ENCODE results near the gene FAM120A.

The FAM120A gene

DNA sequence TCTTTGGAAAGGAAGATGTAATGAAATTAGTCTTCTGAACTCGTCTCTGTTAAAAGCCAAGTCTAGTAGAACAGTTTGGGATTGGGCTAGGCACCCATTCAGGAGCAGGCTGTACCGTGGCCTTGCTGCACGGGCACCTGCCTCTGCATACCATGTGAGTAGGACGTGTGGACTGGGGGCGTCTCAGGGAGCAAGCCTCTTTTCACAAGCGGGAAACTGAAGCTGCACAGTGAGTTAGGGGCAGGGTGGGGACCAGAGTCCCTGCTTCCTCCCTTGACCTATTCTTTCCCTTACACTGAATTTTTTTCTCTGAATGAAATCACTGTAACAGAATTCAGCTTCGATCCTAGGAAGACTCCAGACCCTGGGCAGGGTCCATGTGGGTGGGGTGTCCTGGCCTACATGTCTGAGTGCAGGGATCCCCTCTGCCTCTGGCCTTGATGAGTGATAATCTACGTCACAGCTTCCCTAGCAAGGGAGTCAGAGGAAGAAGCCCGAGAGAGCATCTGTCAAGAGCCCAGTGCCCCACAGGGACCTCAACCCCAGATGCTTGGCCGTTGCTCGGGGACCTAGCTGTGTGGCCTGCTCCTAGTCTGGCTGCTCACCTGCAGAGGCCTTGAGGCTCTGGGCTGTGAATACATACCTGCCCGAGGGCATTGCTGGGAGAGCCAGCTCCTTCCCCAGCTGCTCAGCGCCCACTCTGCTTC lies 140.0 kb downstream of the FAM120A start:
- in situ Hi-C loops (cut with MboI; ENCODE audit: low sequenced_read_pairs), result no loop called here

GRCh38 chr9:93592008-93592642 lies 140.6 kb downstream of the FAM120A start:
- in situ Hi-C loops (cut with MboI; ENCODE audit: low sequenced_read_pairs), result no loop called here

- in situ Hi-C loops (cut with MboI; ENCODE audit: low sequenced_read_pairs), result no loop called here
Measured at GRCh38 chr9:93592643-93593021, 141.1 kb downstream of the FAM120A start.

DNA sequence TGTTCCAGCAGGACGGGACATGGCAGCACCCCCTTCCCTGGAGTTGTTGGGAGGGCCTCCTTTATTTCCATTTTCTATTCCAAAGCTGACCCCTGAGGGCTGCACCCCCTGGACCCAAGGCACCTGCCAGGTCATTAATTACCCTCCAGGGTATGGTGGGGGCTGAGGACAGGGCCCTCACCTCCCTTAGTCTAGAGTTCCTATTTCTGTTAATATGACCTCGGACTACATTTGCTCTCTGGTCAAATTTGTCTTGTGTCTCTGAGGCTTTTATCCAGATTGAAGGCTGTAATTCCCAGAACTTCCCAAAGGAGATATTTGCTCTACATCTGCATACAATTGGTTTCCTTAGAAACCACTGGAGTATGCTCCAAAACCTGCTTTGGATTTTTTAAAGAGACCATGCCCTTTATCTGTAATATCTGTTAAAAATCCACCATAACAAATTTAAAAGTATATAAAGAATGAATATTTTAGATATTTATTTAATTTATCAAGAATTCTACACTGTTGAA lies 141.7 kb downstream of the FAM120A start:
- in situ Hi-C loops (cut with MboI; ENCODE audit: low sequenced_read_pairs), result no loop called here

- in situ Hi-C loops (cut with MboI; ENCODE audit: low sequenced_read_pairs), result no loop called here
Measured at GRCh38 chr9:93594041-93594756, 142.7 kb downstream of the FAM120A start.

GRCh38 chr9:93595461-93595860 lies 144.0 kb downstream of the FAM120A start:
- in situ Hi-C loops (cut with MboI; ENCODE audit: low sequenced_read_pairs), result no loop called here

- in situ Hi-C loops (cut with MboI; ENCODE audit: low sequenced_read_pairs), result no loop called here
Measured at GRCh38 chr9:93595861-93596365, 144.4 kb downstream of the FAM120A start.

GRCh38 chr9:93596399-93596798 lies 144.9 kb downstream of the FAM120A start:
- in situ Hi-C loops (cut with MboI; ENCODE audit: low sequenced_read_pairs), result no loop called here

GRCh38 chr9:93597142-93597706 lies 145.7 kb downstream of the FAM120A start:
- in situ Hi-C loops (cut with MboI; ENCODE audit: low sequenced_read_pairs), result no loop called here

- in situ Hi-C loops (cut with MboI; ENCODE audit: low sequenced_read_pairs), result no loop called here
Measured at GRCh38 chr9:93597871-93598646, 146.6 kb downstream of the FAM120A start.

- in situ Hi-C loops (cut with MboI; ENCODE audit: low sequenced_read_pairs), result no loop called here
Measured at GRCh38 chr9:93598647-93599241, 147.3 kb downstream of the FAM120A start.

DNA sequence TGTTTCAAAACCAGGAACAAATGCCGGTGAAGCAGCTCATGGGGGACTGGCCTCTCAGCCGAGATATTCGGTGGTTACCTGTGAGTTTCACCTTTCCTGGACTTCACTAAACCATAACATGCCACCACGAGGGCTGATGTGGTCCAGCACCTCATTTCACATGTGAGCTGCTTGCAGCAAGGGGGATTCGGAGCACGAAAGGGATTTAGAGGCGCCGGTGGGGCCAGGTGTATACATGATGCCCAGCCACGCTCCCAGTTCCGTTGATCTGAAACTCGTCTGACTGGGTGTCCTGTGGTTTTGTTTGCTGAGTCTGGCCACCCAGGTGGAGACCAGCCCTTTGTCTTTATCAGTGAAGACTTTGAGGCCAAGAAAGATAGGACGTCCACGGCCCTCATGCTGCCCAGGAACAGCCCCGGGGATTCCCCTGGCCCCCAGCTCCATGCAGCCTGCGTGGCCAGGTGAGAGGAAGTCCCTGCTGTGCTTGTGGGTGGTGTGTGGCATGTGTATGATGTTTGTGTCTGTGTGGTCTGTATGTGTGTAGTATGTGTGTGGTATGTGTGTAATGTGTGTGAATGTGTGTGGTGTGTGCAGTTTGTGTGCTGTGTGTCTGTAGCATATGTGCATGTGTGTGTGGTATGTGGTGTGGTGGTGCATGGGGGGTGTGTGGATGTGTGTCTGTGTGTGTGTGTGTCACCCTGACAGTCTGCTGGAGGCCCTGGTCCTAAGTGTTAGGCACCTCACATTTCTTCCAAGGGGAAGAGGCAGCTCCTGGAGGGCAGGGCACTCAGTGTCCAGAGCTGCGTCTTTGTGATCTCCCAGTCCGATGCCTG lies 148.3 kb downstream of the FAM120A start:
- in situ Hi-C loops (cut with MboI; ENCODE audit: low sequenced_read_pairs), result no loop called here

- in situ Hi-C loops (cut with MboI; ENCODE audit: low sequenced_read_pairs), result no loop called here
Measured at GRCh38 chr9:93600504-93600903, 149.0 kb downstream of the FAM120A start.

DNA sequence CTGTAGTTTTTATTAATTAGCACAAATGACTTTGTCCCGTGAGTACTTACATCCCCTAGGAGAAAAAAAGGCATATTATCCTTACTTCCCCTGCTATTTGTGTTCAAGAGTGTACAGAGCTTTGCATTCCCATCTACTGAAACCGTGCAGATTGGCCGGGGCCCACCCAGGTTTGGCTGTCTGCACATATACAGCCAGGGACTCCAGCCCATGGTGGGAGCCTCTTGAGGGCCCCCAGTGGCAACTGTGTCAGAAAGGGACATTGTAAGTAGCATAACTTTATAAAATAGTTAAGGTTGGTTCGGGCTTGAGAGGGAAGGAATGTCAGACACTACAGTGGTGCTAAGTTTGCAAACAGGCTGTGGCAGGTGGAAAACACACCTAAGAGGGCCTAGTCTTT lies 149.6 kb downstream of the FAM120A start:
- in situ Hi-C loops (cut with MboI; ENCODE audit: low sequenced_read_pairs), result no loop called here

GRCh38 chr9:93601666-93602065 lies 150.2 kb downstream of the FAM120A start:
- in situ Hi-C loops (cut with MboI; ENCODE audit: low sequenced_read_pairs), result no loop called here

DNA sequence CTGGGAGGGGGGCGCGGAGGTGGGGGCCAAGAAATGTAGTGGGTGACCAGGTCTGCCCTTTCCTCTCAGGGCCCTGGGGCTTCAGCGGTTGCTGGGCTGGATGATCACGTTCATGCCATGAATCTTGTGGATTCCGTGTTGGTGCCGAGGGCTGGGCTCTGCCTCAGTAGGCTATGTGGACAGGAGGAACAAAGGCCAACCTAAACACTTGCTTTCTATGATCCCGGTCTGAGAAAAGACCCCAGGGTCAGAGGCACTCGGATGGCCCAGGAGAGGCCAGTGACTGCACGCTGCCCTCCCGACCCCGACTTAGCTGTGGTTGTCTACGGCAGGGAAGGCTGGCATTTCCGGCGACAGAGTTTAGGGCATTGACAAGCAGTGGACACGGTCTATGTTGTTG lies 151.5 kb downstream of the FAM120A start:
- in situ Hi-C loops (cut with MboI; ENCODE audit: low sequenced_read_pairs), result no loop called here

DNA sequence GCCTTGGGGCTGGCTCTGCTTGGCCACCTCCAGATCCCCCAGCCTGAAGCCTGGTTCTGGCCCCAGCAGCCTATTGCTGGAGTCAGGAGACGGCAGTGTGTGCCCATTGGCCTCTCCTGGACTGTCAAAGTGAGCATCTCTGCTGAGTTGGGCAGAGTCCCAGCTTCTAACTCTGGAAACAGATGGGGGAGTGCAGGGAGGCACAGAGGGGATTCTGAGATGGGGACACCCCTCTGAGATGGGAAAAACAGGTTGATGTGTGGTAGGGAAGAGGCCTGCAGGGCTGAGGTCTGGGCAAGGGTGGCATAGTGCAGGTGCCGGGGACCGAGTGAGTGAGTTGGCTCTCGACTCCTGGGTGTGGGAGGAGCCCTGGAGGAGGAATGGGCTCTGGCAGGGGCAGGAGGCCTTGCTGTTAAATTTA lies 152.4 kb downstream of the FAM120A start:
- in situ Hi-C loops (cut with MboI; ENCODE audit: low sequenced_read_pairs), result no loop called here

GRCh38 chr9:93606187-93606586 lies 154.7 kb downstream of the FAM120A start:
- in situ Hi-C loops (cut with MboI; ENCODE audit: low sequenced_read_pairs), result no loop called here

GRCh38 chr9:93610206-93610605 lies 158.7 kb downstream of the FAM120A start:
- in situ Hi-C loops (cut with MboI; ENCODE audit: low sequenced_read_pairs), result no loop called here

Data from HL-60/S4 treated with phorbol 12-myristate 13-acetate at 8.2 ng/mL for 4 days and 3 days (cell line).